Endothelial cell of umbilical vein (primary cell): ENCODE results near the gene CACNA2D2.

Experiments
- CTCF ChIP-seq, 2 donors: IDR thresholded peaks; 1 replicate in 1 of 2; 2 replicates in 1 of 2; pipeline ENCODE4 v1.5.1; 2011; ENCODE audit warnings: low read length in 2 of 2, mild to moderate bottlenecking in 2 of 2, moderate library complexity in 2 of 2, control low read depth in 1 of 2, inconsistent platforms in 1 of 2, low read depth in 1 of 2; ENCODE audit not compliant: insufficient read depth in 1 of 2; ENCODE audit errors: extremely low read depth in 1 of 2
- FOS ChIP-seq: IDR thresholded peaks from 2 replicates; pipeline ENCODE4 v1.6.1; 2011; ENCODE audit warnings: mild to moderate bottlenecking, low read length, moderate library complexity, borderline replicate concordance; ENCODE audit not compliant: insufficient read depth
- GATA2 ChIP-seq: IDR thresholded peaks from 2 replicates; pipeline ENCODE4 v1.7.0; 2011; ENCODE audit warnings: low read depth, mild to moderate bottlenecking, moderate library complexity, mixed read lengths, low read length; ENCODE audit not compliant: insufficient read length, insufficient read depth
- JUN ChIP-seq: IDR thresholded peaks from 2 replicates; pipeline ENCODE4 v1.6.1; 2011; ENCODE audit warnings: borderline replicate concordance, low read depth; ENCODE audit not compliant: insufficient read length, insufficient read depth
- MAX ChIP-seq: IDR thresholded peaks from 2 replicates; pipeline ENCODE4 v1.6.1; 2011; ENCODE audit not compliant: insufficient read depth, insufficient read length
- POLR2A ChIP-seq: IDR thresholded peaks from 2 replicates; pipeline ENCODE4 v1.6.1; 2012; ENCODE audit warnings: low read depth, mild to moderate bottlenecking, control low read depth, low read length
- POLR2AphosphoS5 ChIP-seq: IDR thresholded peaks from 2 replicates; pipeline ENCODE4 v1.6.1; 2012; ENCODE audit warnings: low read depth, mild to moderate bottlenecking, control low read depth, low read length, moderate library complexity; ENCODE audit not compliant: insufficient read depth

DNA sequence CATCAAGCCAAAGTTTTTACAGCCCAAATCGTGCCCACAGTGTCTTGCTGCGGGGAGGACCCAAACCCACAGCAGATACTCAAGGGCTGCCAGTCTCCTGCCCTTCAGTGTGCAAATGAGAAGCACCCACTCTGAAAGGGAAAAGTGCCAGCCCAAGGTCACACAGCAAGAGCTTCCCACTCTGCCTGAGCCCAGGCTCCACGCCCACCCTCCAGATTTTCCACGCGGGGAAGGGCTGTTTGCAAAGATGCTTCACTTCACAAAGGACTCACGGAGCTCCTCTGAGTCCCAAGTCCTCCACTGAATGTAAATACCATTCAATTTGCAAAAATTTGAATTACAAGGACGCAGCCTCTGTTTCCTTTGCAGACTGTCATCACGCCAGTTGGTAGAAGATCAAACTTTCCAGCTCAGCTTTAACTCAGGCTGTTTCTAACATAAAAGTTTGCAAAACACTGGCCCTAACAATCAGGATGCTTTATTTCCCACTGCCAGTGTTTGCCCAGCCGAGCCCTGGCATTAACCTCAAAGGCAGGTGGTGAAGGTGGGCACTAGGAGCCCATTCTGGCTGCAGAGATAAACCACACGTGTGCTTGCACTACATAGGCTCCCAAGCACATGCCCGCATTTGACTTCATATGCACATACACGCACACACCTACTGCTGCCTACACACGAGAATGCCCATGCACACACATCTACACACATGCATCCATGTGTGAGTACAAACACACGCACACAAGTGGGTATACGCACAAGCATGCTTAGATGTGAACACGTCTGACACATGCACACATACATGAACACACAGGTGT lies 7.6 kb downstream of the CACNA2D2 start:
- TF ChIP-seq CTCF (IDR thresholded peaks at IDR 0.05; ENCODE audit: extremely low read depth in 1 of 2, insufficient read depth in 1 of 2, low read depth in 1 of 2, low read length in 2 of 2) (no peak), POLR2A (no peak), MAX (no peak), POLR2AphosphoS5 (no peak), FOS (no peak), GATA2 (no peak), JUN (no peak)
